ENCODE results near the gene OR7A10.

The OR7A10 gene

GRCh38 chr19:14843169-14843568 lies 5.6 kb downstream of the OR7A10 start:
- Histone ChIP-seq H3K27me3 (ENCODE audit: insufficient read depth, insufficient read length) (no peaks in the 10 kb centered on the region), H3K4me1 (ENCODE audit: insufficient read depth, insufficient read length) (no peaks in the 10 kb centered on the region), H3K9ac (ENCODE audit: insufficient read length, low read depth) (no peak overlapping the region), H3K36me3 (ENCODE audit: insufficient read depth, insufficient read length, low read length) (no peaks in the 10 kb centered on the region), H3K9me3 (ENCODE audit: insufficient read depth, low read length) (0 out of 2 replicates have a peak, but pooled peaks cover 6% of the 10 kb centered on the region), H3K4me3 (ENCODE audit: insufficient read length, low read depth) (no peak overlapping the region)
- DNase-seq (ENCODE audit: low read depth, low spot score): no peak
- TF ChIP-seq ZNF274 (IDR thresholded peaks at IDR 0.05; ENCODE audit: low read depth, low read length) (no peak), YY1 (IDR thresholded peaks at IDR 0.05; ENCODE audit: insufficient read depth, insufficient read length) (no peak), SUZ12 (IDR thresholded peaks at IDR 0.05; ENCODE audit: extremely low read depth, insufficient read depth, insufficient read length) (no peak)

GRCh38 chr19:14840206-14840605 lies 8.5 kb downstream of the OR7A10 start:
- H3K9ac ChIP-seq (ENCODE audit: insufficient read length, low read depth): no peak overlapping the region
- 0 out of 2 replicates have a peak, but pooled peaks cover 6% of the 10 kb centered on the region for H3K9me3 ChIP-seq (ENCODE audit: insufficient read depth, low read length)
- TF ChIP-seq YY1 (IDR thresholded peaks at IDR 0.05; ENCODE audit: insufficient read depth, insufficient read length) (no peak), SUZ12 (IDR thresholded peaks at IDR 0.05; ENCODE audit: extremely low read depth, insufficient read depth, insufficient read length) (no peak), ZNF274 (IDR thresholded peaks at IDR 0.05; ENCODE audit: low read depth, low read length) (no peak)
- no peaks in the 10 kb centered on the region for H3K27me3 ChIP-seq (ENCODE audit: insufficient read depth, insufficient read length)
- H3K36me3 ChIP-seq (ENCODE audit: insufficient read depth, insufficient read length, low read length): no peaks in the 10 kb centered on the region
- H3K4me3 ChIP-seq (ENCODE audit: insufficient read length, low read depth): no peak overlapping the region
- no peak for DNase-seq (ENCODE audit: low read depth, low spot score)
- no peaks in the 10 kb centered on the region for H3K4me1 ChIP-seq (ENCODE audit: insufficient read depth, insufficient read length)

- no peaks in the 10 kb centered on the region for H3K27me3 ChIP-seq (ENCODE audit: insufficient read depth, insufficient read length)
- no peak overlapping the region for H3K9ac ChIP-seq (ENCODE audit: insufficient read length, low read depth)
- peak; percentile 6 for DNase-seq (ENCODE audit: low read depth, low spot score)
- no peaks in the 10 kb centered on the region for H3K4me1 ChIP-seq (ENCODE audit: insufficient read depth, insufficient read length)
- H3K9me3 ChIP-seq (ENCODE audit: insufficient read depth, low read length): 0 out of 2 replicates have a peak, but pooled peaks cover 6% of the 10 kb centered on the region
- H3K36me3 ChIP-seq (ENCODE audit: insufficient read depth, insufficient read length, low read length): no peaks in the 10 kb centered on the region
- no peak overlapping the region for H3K4me3 ChIP-seq (ENCODE audit: insufficient read length, low read depth)
- TF ChIP-seq YY1 (IDR thresholded peaks at IDR 0.05; ENCODE audit: insufficient read depth, insufficient read length) (no peak), ZNF274 (IDR thresholded peaks at IDR 0.05; ENCODE audit: low read depth, low read length) (no peak), SUZ12 (IDR thresholded peaks at IDR 0.05; ENCODE audit: extremely low read depth, insufficient read depth, insufficient read length) (no peak)
Observed at GRCh38 chr19:14837391-14837790, 11.3 kb downstream of the OR7A10 start.

- TF ChIP-seq SUZ12 (IDR thresholded peaks at IDR 0.05; ENCODE audit: extremely low read depth, insufficient read depth, insufficient read length) (no peak), YY1 (IDR thresholded peaks at IDR 0.05; ENCODE audit: insufficient read depth, insufficient read length) (no peak), ZNF274 (IDR thresholded peaks at IDR 0.05; ENCODE audit: low read depth, low read length) (no peak)
- Histone ChIP-seq H3K36me3 (ENCODE audit: insufficient read depth, insufficient read length, low read length) (no peaks in the 10 kb centered on the region), H3K27me3 (ENCODE audit: insufficient read depth, insufficient read length) (no peaks in the 10 kb centered on the region), H3K9ac (ENCODE audit: insufficient read length, low read depth) (no peak within 1 kb of the TSS), H3K4me1 (ENCODE audit: insufficient read depth, insufficient read length) (no peaks in the 10 kb centered on the region), H3K4me3 (ENCODE audit: insufficient read length, low read depth) (no peak within 1 kb of the TSS), H3K9me3 (ENCODE audit: insufficient read depth, low read length) (0 out of 2 replicates have a peak, but pooled peaks cover 6% of the 10 kb centered on the region)
- DNase-seq (ENCODE audit: low read depth, low spot score): no peak
Observed at GRCh38 chr19:14835011-14835410, 13.7 kb downstream of the OR7A10 start, which contains the start of the genes OR7A5 and OR7C1. OR7A5 (minus strand) TSS chr19:14835185; CDS start chr19:14828241, 6,944 bp downstream. OR7C1 (minus strand) TSS chr19:14835185; CDS start chr19:14800136, 35,049 bp downstream.

- no peaks in the 10 kb centered on the region for H3K36me3 ChIP-seq (ENCODE audit: insufficient read depth, insufficient read length, low read length)
Observed at GRCh38 chr19:14830702-14831101, 18.0 kb downstream of the OR7A10 start.

GRCh38 chr19:14826006-14826405 lies 22.7 kb downstream of the OR7A10 start:
- Histone ChIP-seq H3K4me1 (ENCODE audit: insufficient read depth, insufficient read length) (no peaks in the 10 kb centered on the region), H3K36me3 (ENCODE audit: insufficient read depth, insufficient read length, low read length) (no peaks in the 10 kb centered on the region), H3K9ac (ENCODE audit: insufficient read length, low read depth) (no peak overlapping the region), H3K27me3 (ENCODE audit: insufficient read depth, insufficient read length) (no peaks in the 10 kb centered on the region), H3K9me3 (ENCODE audit: insufficient read depth, low read length) (peaks cover 3% of the 10 kb centered on the region; the same call in 1 of the 2 replicates), H3K4me3 (ENCODE audit: insufficient read length, low read depth) (no peak overlapping the region)
- TF ChIP-seq ZNF274 (IDR thresholded peaks at IDR 0.05; ENCODE audit: low read depth, low read length): no peak
- TF ChIP-seq SUZ12 (IDR thresholded peaks at IDR 0.05; ENCODE audit: extremely low read depth, insufficient read depth, insufficient read length): no peak
- no peak for TF ChIP-seq YY1 (IDR thresholded peaks at IDR 0.05; ENCODE audit: insufficient read depth, insufficient read length)
- DNase-seq (ENCODE audit: low read depth, low spot score): no peak

More at GRCh38 chr19:14830702-14831101, 18.0 kb downstream of the OR7A10 start:
- H3K4me1 ChIP-seq (ENCODE audit: insufficient read depth, insufficient read length): no peaks in the 10 kb centered on the region
- DNase-seq (ENCODE audit: low read depth, low spot score): no peak
- H3K4me3 ChIP-seq (ENCODE audit: insufficient read length, low read depth): no peak overlapping the region
- TF ChIP-seq SUZ12 (IDR thresholded peaks at IDR 0.05; ENCODE audit: extremely low read depth, insufficient read depth, insufficient read length) (no peak), YY1 (IDR thresholded peaks at IDR 0.05; ENCODE audit: insufficient read depth, insufficient read length) (no peak), ZNF274 (IDR thresholded peaks at IDR 0.05; ENCODE audit: low read depth, low read length) (no peak)
- no peaks in the 10 kb centered on the region for H3K27me3 ChIP-seq (ENCODE audit: insufficient read depth, insufficient read length)
- H3K9me3 ChIP-seq (ENCODE audit: insufficient read depth, low read length): no peaks in the 10 kb centered on the region
- no peak overlapping the region for H3K9ac ChIP-seq (ENCODE audit: insufficient read length, low read depth)

- no peaks in the 10 kb centered on the region for H3K36me3 ChIP-seq (ENCODE audit: insufficient read depth, insufficient read length, low read length)
- no peaks in the 10 kb centered on the region for H3K4me1 ChIP-seq (ENCODE audit: insufficient read depth, insufficient read length)
- DNase-seq (ENCODE audit: low read depth, low spot score): no peak
- TF ChIP-seq YY1 (IDR thresholded peaks at IDR 0.05; ENCODE audit: insufficient read depth, insufficient read length): no peak
- TF ChIP-seq SUZ12 (IDR thresholded peaks at IDR 0.05; ENCODE audit: extremely low read depth, insufficient read depth, insufficient read length): no peak
- no peak for TF ChIP-seq ZNF274 (IDR thresholded peaks at IDR 0.05; ENCODE audit: low read depth, low read length)
- no peaks in the 10 kb centered on the region for H3K27me3 ChIP-seq (ENCODE audit: insufficient read depth, insufficient read length)
- H3K4me3 ChIP-seq (ENCODE audit: insufficient read length, low read depth): no peak overlapping the region
- H3K9me3 ChIP-seq (ENCODE audit: insufficient read depth, low read length): peaks cover 3% of the 10 kb centered on the region; the same call in 1 of the 2 replicates
- no peak overlapping the region for H3K9ac ChIP-seq (ENCODE audit: insufficient read length, low read depth)
Observed at GRCh38 chr19:14821937-14822336, 26.8 kb downstream of the OR7A10 start.
